Body of pancreas (tissue), 4 donors: ENCODE measurements around the gene PRDM16.

Experiments
- CTCF ChIP-seq, 7 experiments: fragments of 450-650 bp in 4 of 7; fragments of 200-600 bp in 3 of 7; sonication (generic) in 3 of 7; IDR thresholded peaks; one replicate each; pipeline ENCODE4 v1.5.1; 2016 to 2019; ENCODE audit warnings: antibody characterized with exemption in 7 of 7
- POLR2A ChIP-seq, 3 donors: fragments of 450-650 bp; IDR thresholded peaks; one replicate each; pipeline ENCODE4 v1.6.1; 2016; ENCODE audit warnings: antibody characterized with exemption in 3 of 3, mild to moderate bottlenecking in 2 of 3

- TF ChIP-seq POLR2A (IDR thresholded peaks at IDR 0.05) = no peak
- no peak for TF ChIP-seq CTCF (IDR thresholded peaks at IDR 0.05)
Measured at GRCh38 chr1:3481836-3482375, 412.9 kb downstream of the PRDM16 start.
